Gastrocnemius medialis (tissue), 4 donors: ENCODE data around the gene MTFR1L. TPM values are rescaled to one million over a fixed set of nuclear protein-coding genes. Genes with fewer than 3 reads are reported as not detected.

Experiments used
- ATAC-seq, 2 donors: fragments of 150-250 bp; one replicate each; pipeline ENCODE4 v1.9.1; 2016
- DNase-seq, 2 donors: peaks; one replicate each; pipeline ENCODE4 v3.0.0-alpha.2; 2019
- H3K27ac ChIP-seq, 4 donors: fragments of 200-600 bp; sonication (generic); 1 replicate in 1 of 4; 2 replicates in 3 of 4; pipeline ENCODE4 v1.5.1; 2016 to 2018; ENCODE audit warnings: mild to moderate bottlenecking in 2 of 4, moderate library complexity in 1 of 4
- H3K27me3 ChIP-seq, 3 donors: fragments of 200-600 bp; sonication (generic) in 2 of 3; 1 replicate in 1 of 3; 2 replicates in 2 of 3; pipeline versions ENCODE4 v1.5.1 to v1.6.0; 2016 to 2019; ENCODE audit warnings: mild to moderate bottlenecking in 1 of 3, moderate library complexity in 1 of 3
- H3K36me3 ChIP-seq, 2 donors: fragments of 200-600 bp; sonication (generic) in 1 of 2; one replicate each; pipeline ENCODE4 v1.5.1; 2017 to 2018
- H3K4me1 ChIP-seq, 2 donors: fragments of 200-600 bp; sonication (generic) in 1 of 2; one replicate each; pipeline ENCODE4 v1.5.1; 2016 to 2017; ENCODE audit warnings: mild to moderate bottlenecking in 2 of 2
- H3K4me3 ChIP-seq, 4 donors: fragments of 200-600 bp; sonication (generic) in 3 of 4; 1 replicate in 1 of 4; 2 replicates in 3 of 4; pipeline ENCODE4 v1.5.1; 2016 to 2019; ENCODE audit warnings: mild to moderate bottlenecking in 2 of 4
- H3K9me3 ChIP-seq, 3 donors: fragments of 200-600 bp; sonication (generic) in 2 of 3; 1 replicate in 1 of 3; 2 replicates in 2 of 3; pipeline ENCODE4 v1.5.1; 2016 to 2019
- CTCF ChIP-seq, 5 experiments: fragments of 450-650 bp in 3 of 5; fragments of 200-600 bp in 2 of 5; sonication (generic) in 2 of 5; IDR thresholded peaks in 4 of 5; conservative IDR thresholded peaks in 1 of 5; 1 replicate in 4 of 5; 2 replicates in 1 of 5; pipeline ENCODE4 v1.5.1; 2016 to 2019; ENCODE audit warnings: antibody characterized with exemption in 5 of 5, mild to moderate bottlenecking in 3 of 5, moderate library complexity in 3 of 5
- POLR2A ChIP-seq, 2 donors: fragments of 450-650 bp; IDR thresholded peaks; one replicate each; pipeline ENCODE4 v1.6.1; 2017; ENCODE audit warnings: antibody characterized with exemption in 2 of 2, mild to moderate bottlenecking in 2 of 2, moderate library complexity in 2 of 2
- in situ Hi-C, 4 donors: fragments of 200-750 bp; cut with MboI; loops; one replicate each; pipeline versions ENCODE4 v1.15.0 to v1.8.0; 2017; ENCODE audit warnings: low sequenced_read_pairs in 4 of 4
- intact Hi-C: fragments of 100-400 bp; cut with DNase I; formaldehyde crosslinking; loops from one replicate; pipeline ENCODE4 v1.15.1; 2023; ENCODE audit warnings: low total_unique reads
- total RNA-seq, 4 donors: library from RNA; depleted of rRNA; stranded (reverse); fragments of >200 nt; gene quantifications; one replicate each; pipeline versions ENCODE4 v1.1.0 to v1.2.3, GENCODE V29; 2016

The MTFR1L gene
- total RNA-seq, 4 donors from 2014 or later: 123 to 186 (median 170) TPM

- H3K27me3 ChIP-seq: no peaks in the 10 kb centered on the region
- H3K4me3 ChIP-seq: peak overlapping the region; percentile 86 to 95 (median 88)
- H3K4me1 ChIP-seq: peaks cover 36 to 58% of the 10 kb centered on the region in 2 donors
- ATAC-seq (no peak), DNase-seq (no peak)
- intact Hi-C loops: loop anchor here (5.0 kb wide), 1 partner anchor 176 kb away; the partner anchor contains the start of gene PAFAH2
- in situ Hi-C loops: no loop called here
- H3K36me3 ChIP-seq: peaks cover 0 to 9% of the 10 kb centered on the region in 2 donors
- peak overlapping the region; percentile 93 to 99 (median 96) for H3K27ac ChIP-seq
- no peaks in the 10 kb centered on the region for H3K9me3 ChIP-seq
- TF ChIP-seq CTCF (IDR thresholded peaks at IDR 0.05 in 4 of 5, conservative IDR thresholded peaks at IDR 0.05 in 1 of 5): no peak
- TF ChIP-seq POLR2A (IDR thresholded peaks at IDR 0.05): no peak
Observed at GRCh38 chr1:25821112-25821476, 1.3 kb downstream of the MTFR1L start.

- H3K4me1 ChIP-seq: peaks cover 36 to 61% of the 10 kb centered on the region in 2 donors
- TF ChIP-seq POLR2A (IDR thresholded peaks at IDR 0.05) (no peak), CTCF (IDR thresholded peaks at IDR 0.05 in 4 of 5, conservative IDR thresholded peaks at IDR 0.05 in 1 of 5) (no peak)
- H3K36me3 ChIP-seq: peaks cover 0 to 9% of the 10 kb centered on the region in 2 donors
- H3K27me3 ChIP-seq: no peaks in the 10 kb centered on the region
- in situ Hi-C loops: no loop called here
- ATAC-seq: no peak
- H3K9me3 ChIP-seq: no peaks in the 10 kb centered on the region
- peak in 1 of 2 donors; percentile 29 for DNase-seq
- H3K27ac ChIP-seq: peak overlapping the region; percentile 93 to 99 (median 96)
- intact Hi-C loops: loop anchor here (5.0 kb wide), 1 partner anchor 176 kb away; the partner anchor contains the start of gene PAFAH2
- H3K4me3 ChIP-seq: peak overlapping the region; percentile 86 to 95 (median 88)
Observed at GRCh38 chr1:25821630-25822091, 1.9 kb downstream of the MTFR1L start.

- Histone ChIP-seq H3K36me3 (peaks cover 0 to 46% of the 10 kb centered on the region in 2 donors), H3K27ac (peak overlapping the region; percentile 59 to 98 (median 94)), H3K27me3 (no peaks in the 10 kb centered on the region), H3K4me1 (peaks cover 24 to 46% of the 10 kb centered on the region in 2 donors), H3K9me3 (no peaks in the 10 kb centered on the region), H3K4me3 (no peak overlapping the region)
- ATAC-seq: peak; percentile 83 to 84
- DNase-seq: no peak
- TF ChIP-seq CTCF (IDR thresholded peaks at IDR 0.05 in 4 of 5, conservative IDR thresholded peaks at IDR 0.05 in 1 of 5) (no peak), POLR2A (IDR thresholded peaks at IDR 0.05) (no peak)
- intact Hi-C loops: no loop called here
- in situ Hi-C loops: no loop called here
Observed at GRCh38 chr1:25825605-25826004, 5.9 kb downstream of the MTFR1L start.

- in situ Hi-C loops: no loop called here
- intact Hi-C loops: no loop called here
- Histone ChIP-seq H3K4me1 (peaks cover 21 to 36% of the 10 kb centered on the region in 2 donors), H3K27me3 (no peaks in the 10 kb centered on the region), H3K4me3 (no peak overlapping the region), H3K27ac (peak overlapping the region; percentile 59 to 98 (median 94)), H3K9me3 (no peaks in the 10 kb centered on the region), H3K36me3 (peaks cover 0 to 55% of the 10 kb centered on the region in 2 donors)
- no peak for TF ChIP-seq CTCF (IDR thresholded peaks at IDR 0.05 in 4 of 5, conservative IDR thresholded peaks at IDR 0.05 in 1 of 5)
- TF ChIP-seq POLR2A (IDR thresholded peaks at IDR 0.05): no peak
- no peak for ATAC-seq
- DNase-seq: no peak
Observed at GRCh38 chr1:25826571-25826970, 6.8 kb downstream of the MTFR1L start.

- intact Hi-C loops: no loop called here
- Histone ChIP-seq H3K36me3 (peaks cover 0 to 75% of the 10 kb centered on the region in 2 donors), H3K27ac (no peak overlapping the region), H3K27me3 (no peaks in the 10 kb centered on the region), H3K9me3 (no peaks in the 10 kb centered on the region), H3K4me1 (peaks cover 6 to 20% of the 10 kb centered on the region in 2 donors), H3K4me3 (no peak overlapping the region)
- DNase-seq: no peak
- in situ Hi-C loops: no loop called here
- TF ChIP-seq CTCF (IDR thresholded peaks at IDR 0.05 in 4 of 5, conservative IDR thresholded peaks at IDR 0.05 in 1 of 5) (no peak), POLR2A (IDR thresholded peaks at IDR 0.05) (no peak)
- ATAC-seq: no peak
Observed at GRCh38 chr1:25828491-25828890, 8.7 kb downstream of the MTFR1L start.
